Ovary (tissue), 3 donors: ENCODE data around the gene DKK2.

Experiments
- CTCF ChIP-seq, 3 donors: fragments of 450-650 bp in 2 of 3; fragments of 200-600 bp in 1 of 3; IDR thresholded peaks; one replicate each; pipeline versions ENCODE4 v1.5.1 to v1.8.0; 2016 to 2022; ENCODE audit warnings: antibody characterized with exemption in 3 of 3, mild to moderate bottlenecking in 1 of 3
- EP300 ChIP-seq: sonication (generic); formaldehyde crosslinking; IDR thresholded peaks from one replicate; pipeline ENCODE4 v1.6.1; 2017; ENCODE audit warnings: antibody characterized with exemption
- donor health status: DM: no; HTN: no; CAD: no.

- TF ChIP-seq CTCF (IDR thresholded peaks at IDR 0.05): no peak
- TF ChIP-seq EP300: no peak
These were observed 906 bp downstream of the DKK2 start for GRCh38 chr4:107034996-107035818.
